ENCODE data around the gene IMPA2.

The IMPA2 gene

DNA sequence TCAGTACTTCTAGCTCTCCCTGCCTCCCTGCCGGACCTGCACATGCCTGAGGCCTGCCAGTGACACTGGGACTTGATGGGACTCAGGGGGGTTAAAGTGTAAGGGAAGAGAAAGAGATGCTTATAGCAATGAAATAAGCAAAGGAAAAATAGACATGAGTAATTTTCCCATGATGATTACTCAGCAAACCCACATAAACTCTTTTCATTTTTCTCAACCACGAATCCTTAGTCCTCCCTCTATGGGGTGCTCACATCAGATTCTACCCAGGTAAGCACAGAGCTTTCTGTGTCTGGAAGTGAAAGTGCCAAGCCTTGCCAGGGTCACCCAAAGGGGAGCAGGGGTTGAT, 67.5 kb downstream of the IMPA2 start:
- TF ChIP-seq, protein P1, sequence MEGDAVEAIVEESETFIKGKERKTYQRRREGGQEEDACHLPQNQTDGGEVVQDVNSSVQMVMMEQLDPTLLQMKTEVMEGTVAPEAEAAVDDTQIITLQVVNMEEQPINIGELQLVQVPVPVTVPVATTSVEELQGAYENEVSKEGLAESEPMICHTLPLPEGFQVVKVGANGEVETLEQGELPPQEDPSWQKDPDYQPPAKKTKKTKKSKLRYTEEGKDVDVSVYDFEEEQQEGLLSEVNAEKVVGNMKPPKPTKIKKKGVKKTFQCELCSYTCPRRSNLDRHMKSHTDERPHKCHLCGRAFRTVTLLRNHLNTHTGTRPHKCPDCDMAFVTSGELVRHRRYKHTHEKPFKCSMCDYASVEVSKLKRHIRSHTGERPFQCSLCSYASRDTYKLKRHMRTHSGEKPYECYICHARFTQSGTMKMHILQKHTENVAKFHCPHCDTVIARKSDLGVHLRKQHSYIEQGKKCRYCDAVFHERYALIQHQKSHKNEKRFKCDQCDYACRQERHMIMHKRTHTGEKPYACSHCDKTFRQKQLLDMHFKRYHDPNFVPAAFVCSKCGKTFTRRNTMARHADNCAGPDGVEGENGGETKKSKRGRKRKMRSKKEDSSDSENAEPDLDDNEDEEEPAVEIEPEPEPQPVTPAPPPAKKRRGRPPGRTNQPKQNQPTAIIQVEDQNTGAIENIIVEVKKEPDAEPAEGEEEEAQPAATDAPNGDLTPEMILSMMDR (IDR thresholded peaks at IDR 0.05; ENCODE audit: control insufficient read depth, insufficient read depth, low read depth, low read length, missing control alignments) = no peak
- no peak for DNase-seq (ENCODE audit: low read depth)
- no peak overlapping the region for H3K4me3 ChIP-seq (ENCODE audit: control insufficient read depth, low read depth, low read length)

DNA sequence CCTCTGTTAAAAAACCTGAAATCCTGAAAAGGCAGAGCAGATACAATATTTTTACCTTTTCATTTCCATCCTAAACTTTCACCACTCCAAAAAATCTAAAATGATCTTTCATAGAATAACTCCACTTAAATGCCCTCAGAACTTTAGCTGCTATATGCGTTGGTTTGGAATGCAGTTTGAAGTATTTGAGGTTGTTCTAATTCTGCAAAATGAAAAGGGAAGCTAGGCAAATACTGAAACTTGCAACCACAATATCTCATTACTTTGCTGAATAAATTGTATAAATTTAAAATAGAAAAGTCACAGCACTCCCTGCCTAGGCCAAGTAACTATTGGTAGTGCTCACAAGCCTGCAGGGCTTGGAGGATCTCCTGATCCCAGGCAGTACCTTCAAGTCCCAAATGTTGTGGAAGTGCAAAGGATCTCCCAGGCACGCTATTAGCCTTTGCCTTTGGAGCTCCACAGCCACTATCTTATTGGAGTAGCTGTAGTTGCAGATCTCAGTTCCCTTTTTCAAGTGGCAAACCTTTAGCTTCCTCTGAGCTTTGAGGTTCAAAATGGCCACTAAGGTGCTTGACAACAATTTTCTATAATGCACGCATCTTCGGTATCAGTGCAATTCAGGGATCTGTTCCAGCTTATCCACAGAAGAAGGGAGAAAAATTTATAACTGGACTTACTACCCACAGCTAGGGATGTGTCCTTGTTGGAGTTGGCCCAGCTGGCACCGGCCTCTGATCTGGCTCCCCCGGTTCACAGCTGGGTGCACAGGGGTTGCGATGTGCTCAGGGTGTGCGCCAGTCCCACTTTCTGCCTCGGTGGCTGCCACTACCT, 68.9 kb downstream of the IMPA2 start:
- TF ChIP-seq, protein P1 (IDR thresholded peaks at IDR 0.05; ENCODE audit: control insufficient read depth, insufficient read depth, low read depth, low read length, missing control alignments) = no peak
- DNase-seq (ENCODE audit: low read depth) = no peak
- H3K4me3 ChIP-seq (ENCODE audit: control insufficient read depth, low read depth, low read length) = no peak overlapping the region

DNA sequence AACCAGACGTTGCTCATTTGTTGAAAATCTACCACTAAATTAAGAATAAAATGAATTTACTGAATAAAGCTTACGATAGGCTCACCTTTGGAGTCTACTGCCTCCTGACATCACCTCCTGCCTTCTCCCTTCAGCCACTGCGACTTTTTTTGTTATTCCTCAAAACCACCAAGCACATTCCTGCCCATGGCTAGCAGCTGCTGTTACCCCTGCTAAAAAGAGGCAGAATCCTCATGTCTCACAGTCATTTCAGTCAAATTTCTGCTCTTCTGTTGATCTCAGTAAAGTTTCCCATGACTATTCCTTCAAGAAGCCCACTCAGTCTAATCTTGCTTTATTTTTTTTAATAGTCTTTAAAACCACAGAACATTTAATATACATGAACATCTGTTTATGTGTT, 71.6 kb downstream of the IMPA2 start:
- TF ChIP-seq, protein P1 (IDR thresholded peaks at IDR 0.05; ENCODE audit: control insufficient read depth, insufficient read depth, low read depth, low read length, missing control alignments) = no peak
- no peak overlapping the region for H3K4me3 ChIP-seq (ENCODE audit: control insufficient read depth, low read depth, low read length)
- no peak for DNase-seq (ENCODE audit: low read depth)

DNA sequence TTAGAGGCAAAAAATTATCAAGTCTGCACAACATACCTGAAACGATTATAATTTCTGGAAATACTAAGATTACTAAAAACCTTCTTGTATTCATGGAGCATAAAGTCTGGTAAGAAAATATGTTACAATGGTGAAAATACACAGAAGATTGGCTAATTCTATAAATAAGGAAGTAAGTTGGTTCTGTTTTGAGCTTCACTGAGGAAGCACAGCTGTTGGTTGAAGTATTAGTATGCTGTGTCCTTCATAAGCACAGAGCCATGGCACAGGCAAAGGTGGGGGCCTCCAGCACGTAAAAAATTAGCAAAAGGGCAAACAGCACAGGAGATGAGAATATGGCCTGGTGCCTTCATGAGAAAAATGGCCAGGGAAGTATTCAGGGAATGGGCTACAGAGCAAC, 72.0 kb downstream of the IMPA2 start:
- TF ChIP-seq, protein P1 (IDR thresholded peaks at IDR 0.05; ENCODE audit: control insufficient read depth, insufficient read depth, low read depth, low read length, missing control alignments) = no peak
- DNase-seq (ENCODE audit: low read depth) = no peak
- H3K4me3 ChIP-seq (ENCODE audit: control insufficient read depth, low read depth, low read length) = no peak overlapping the region

DNA sequence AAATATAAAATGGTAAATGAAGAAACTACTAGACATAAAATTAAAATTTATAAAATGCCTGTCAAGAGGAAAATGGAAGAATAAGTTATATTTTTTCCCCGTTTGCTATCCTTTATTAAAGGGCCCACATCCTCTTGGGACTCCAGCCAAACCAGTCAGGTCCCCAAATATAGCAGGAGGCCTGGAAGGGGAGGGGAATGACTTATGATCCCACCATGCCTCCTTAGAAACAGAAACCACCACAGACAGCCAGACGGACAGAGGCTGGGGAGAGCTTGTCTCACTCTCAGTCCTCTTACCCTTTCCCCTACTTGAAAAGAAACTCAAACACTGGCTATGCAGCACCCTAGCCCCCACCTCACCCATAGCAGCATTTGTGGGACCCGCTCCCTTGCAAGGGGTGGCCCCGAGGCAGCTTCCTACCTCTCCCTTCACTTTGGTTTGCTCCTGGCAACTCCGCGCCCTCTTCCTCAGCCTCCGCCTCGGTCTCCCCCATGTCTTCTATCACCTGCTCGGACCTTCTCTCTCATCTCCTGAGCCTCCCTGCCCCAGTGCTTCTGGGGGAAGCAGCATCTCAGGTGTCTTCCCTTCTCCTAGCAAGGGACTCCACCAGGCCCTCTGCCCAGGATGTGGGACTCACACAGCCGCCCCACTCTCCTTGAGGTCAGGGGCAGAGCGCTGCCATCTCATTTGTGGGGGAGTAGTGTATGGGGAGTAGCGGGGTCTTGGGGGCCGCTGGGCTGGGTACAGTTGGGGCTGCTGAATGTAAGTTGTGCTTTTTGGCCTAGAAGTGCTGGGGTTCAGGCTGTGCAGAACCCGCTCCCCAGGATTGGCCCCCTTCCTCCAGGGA, 75.0 kb downstream of the IMPA2 start:
- TF ChIP-seq, protein P1 (IDR thresholded peaks at IDR 0.05; ENCODE audit: control insufficient read depth, insufficient read depth, low read depth, low read length, missing control alignments) = no peak
- DNase-seq (ENCODE audit: low read depth) = no peak
- no peak overlapping the region for H3K4me3 ChIP-seq (ENCODE audit: control insufficient read depth, low read depth, low read length)

DNA sequence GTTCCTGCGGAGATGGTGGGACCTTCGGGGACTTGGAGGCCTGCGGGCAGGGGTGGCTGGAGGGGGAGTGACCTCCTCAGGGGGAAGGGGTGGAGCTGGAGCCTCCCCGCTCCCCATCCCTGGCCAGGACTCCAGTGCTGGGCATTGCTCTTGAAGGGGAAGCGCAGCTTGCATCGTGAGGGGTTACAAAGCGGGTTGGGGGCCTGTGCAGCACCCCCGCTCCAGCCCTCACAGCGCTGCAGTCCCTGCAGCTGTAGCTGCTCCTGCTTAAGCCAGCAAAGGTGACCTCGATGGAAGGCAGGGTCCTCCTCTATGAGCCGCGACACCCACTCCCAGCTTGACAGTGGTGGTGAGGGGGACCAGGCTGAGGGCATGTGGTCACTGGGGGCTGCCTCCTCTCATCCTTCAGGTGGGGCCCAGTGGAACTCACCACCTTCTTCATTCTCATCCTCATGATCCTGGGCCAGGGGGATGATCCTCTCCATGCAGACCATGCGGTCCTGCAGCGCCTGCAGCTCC, 75.6 kb downstream of the IMPA2 start:
- TF ChIP-seq, protein P1 (IDR thresholded peaks at IDR 0.05; ENCODE audit: control insufficient read depth, insufficient read depth, low read depth, low read length, missing control alignments) = no peak
- H3K4me3 ChIP-seq (ENCODE audit: control insufficient read depth, low read depth, low read length) = no peak overlapping the region

More for the DNA sequence above, 75.6 kb downstream of the IMPA2 start:
- DNase-seq (ENCODE audit: low read depth) = no peak
